Mesenchymal stem cell (in vitro differentiated cells and primary cell): ENCODE data around the gene PARD3B.

Experiments used
- DNase-seq: peaks from one replicate; pipeline ENCODE4 v3.0.0-alpha.2; 2013
- H2AFZ ChIP-seq: one replicate; pipeline ENCODE4 v1.6.1; 2013; ENCODE audit warnings: low read depth, mild to moderate bottlenecking, control low read depth, inconsistent platforms, low read length, moderate library complexity
- H2AK5ac ChIP-seq: 2 replicates; pipeline ENCODE4 v1.6.1; 2013; ENCODE audit warnings: low read length, moderate library complexity, mild to moderate bottlenecking, inconsistent platforms; ENCODE audit not compliant: severe bottlenecking
- H2BK120ac ChIP-seq: one replicate; pipeline ENCODE4 v1.6.1; 2013; ENCODE audit warnings: low read depth, mild to moderate bottlenecking, inconsistent platforms, low read length, moderate library complexity
- H2BK12ac ChIP-seq, 2 experiments: one replicate each; pipeline ENCODE4 v1.6.1; 2013; ENCODE audit warnings: inconsistent platforms in 2 of 2, low read length in 2 of 2, mild to moderate bottlenecking in 2 of 2, moderate library complexity in 2 of 2, control low read depth in 1 of 2
- H2BK15ac ChIP-seq: one replicate; pipeline ENCODE4 v1.6.1; 2013; ENCODE audit warnings: mild to moderate bottlenecking, low read depth, inconsistent platforms; ENCODE audit not compliant: poor library complexity, severe bottlenecking
- H2BK5ac ChIP-seq: 2 replicates; pipeline ENCODE4 v1.6.1; 2013; ENCODE audit warnings: low read depth, mild to moderate bottlenecking, low read length, control low read depth, inconsistent platforms; ENCODE audit not compliant: poor library complexity, severe bottlenecking
- H3K14ac ChIP-seq, 2 experiments: one replicate each; pipeline ENCODE4 v1.6.1; 2013; ENCODE audit warnings: inconsistent platforms in 2 of 2, low read length in 2 of 2, control low read depth in 1 of 2, mild to moderate bottlenecking in 1 of 2, moderate library complexity in 1 of 2
- H3K18ac ChIP-seq, 2 experiments: one replicate each; pipeline ENCODE4 v1.6.1; 2013; ENCODE audit warnings: inconsistent platforms in 2 of 2, low read length in 2 of 2, control low read depth in 1 of 2, low read depth in 1 of 2, mild to moderate bottlenecking in 1 of 2
- H3K23ac ChIP-seq, 2 experiments: one replicate each; pipeline ENCODE4 v1.6.1; 2013; ENCODE audit warnings: inconsistent platforms in 2 of 2, low read length in 2 of 2, mild to moderate bottlenecking in 2 of 2, moderate library complexity in 2 of 2, control low read depth in 1 of 2
- H3K27ac ChIP-seq: 2 replicates; pipeline ENCODE4 v1.5.1; 2013; ENCODE audit warnings: mild to moderate bottlenecking, moderate library complexity, low read length, control low read depth, inconsistent platforms; ENCODE audit not compliant: poor library complexity, severe bottlenecking
- H3K27me3 ChIP-seq, 2 experiments: 2 replicates each; pipeline versions ENCODE4 v1.6.1 to v1.7.0; 2013; ENCODE audit warnings: low read length in 2 of 2, mild to moderate bottlenecking in 2 of 2, moderate library complexity in 2 of 2, control low read depth in 1 of 2, inconsistent platforms in 1 of 2; ENCODE audit not compliant: control insufficient read depth in 1 of 2, insufficient read depth in 1 of 2
- H3K36me3 ChIP-seq, 2 experiments: 2 replicates each; pipeline versions ENCODE4 v1.6.1 to v1.7.0; 2013; ENCODE audit warnings: low read length in 2 of 2, control low read depth in 1 of 2, inconsistent platforms in 1 of 2, low read depth in 1 of 2, mild to moderate bottlenecking in 1 of 2; ENCODE audit not compliant: insufficient read depth in 2 of 2, control insufficient read depth in 1 of 2
- H3K4ac ChIP-seq, 2 experiments: one replicate each; pipeline ENCODE4 v1.6.1; 2013; ENCODE audit warnings: inconsistent platforms in 2 of 2, low read length in 2 of 2, mild to moderate bottlenecking in 2 of 2, moderate library complexity in 2 of 2, control low read depth in 1 of 2, low read depth in 1 of 2
- H3K4me1 ChIP-seq: 2 replicates; pipeline ENCODE4 v1.6.1; 2013; ENCODE audit warnings: low read depth, low read length, control low read depth; ENCODE audit not compliant: control insufficient read depth, insufficient read depth
- H3K4me2 ChIP-seq: 2 replicates; pipeline ENCODE4 v1.6.1; 2013; ENCODE audit warnings: low read length, mild to moderate bottlenecking, inconsistent platforms; ENCODE audit not compliant: poor library complexity, severe bottlenecking
- H3K4me3 ChIP-seq, 2 experiments: 2 replicates each; pipeline versions ENCODE4 v1.5.1 to v1.7.0; 2013; ENCODE audit warnings: low read length in 2 of 2, mild to moderate bottlenecking in 2 of 2, control low read depth in 1 of 2, low read depth in 1 of 2; ENCODE audit not compliant: insufficient read depth in 1 of 2
- H3K79me1 ChIP-seq: replicated peaks from 2 replicates; pipeline ENCODE4 v1.6.1; 2013; ENCODE audit warnings: mild to moderate bottlenecking, control low read depth, low read length, inconsistent platforms; ENCODE audit not compliant: poor library complexity, severe bottlenecking
- H3K9ac ChIP-seq: 2 replicates; pipeline ENCODE4 v1.7.0; 2013; ENCODE audit warnings: mild to moderate bottlenecking, low read length, moderate library complexity
- H3K9me3 ChIP-seq: 2 replicates; pipeline ENCODE4 v1.7.0; 2013; ENCODE audit warnings: mild to moderate bottlenecking, low read length; ENCODE audit not compliant: control insufficient read depth
- H4K8ac ChIP-seq: one replicate; pipeline ENCODE4 v1.6.1; 2013; ENCODE audit warnings: inconsistent platforms, mild to moderate bottlenecking, low read length, moderate library complexity
- H4K91ac ChIP-seq: one replicate; pipeline ENCODE4 v1.6.1; 2013; ENCODE audit warnings: mild to moderate bottlenecking, low read length, inconsistent platforms
- WGBS: methylation state at CpG from one replicate; pipeline ENCODE4 v1.1.7; 2013; ENCODE audit warnings: mixed read lengths; 5-methylcytosine and 5-hydroxymethylcytosine counted together

Gene PARD3B

DNA sequence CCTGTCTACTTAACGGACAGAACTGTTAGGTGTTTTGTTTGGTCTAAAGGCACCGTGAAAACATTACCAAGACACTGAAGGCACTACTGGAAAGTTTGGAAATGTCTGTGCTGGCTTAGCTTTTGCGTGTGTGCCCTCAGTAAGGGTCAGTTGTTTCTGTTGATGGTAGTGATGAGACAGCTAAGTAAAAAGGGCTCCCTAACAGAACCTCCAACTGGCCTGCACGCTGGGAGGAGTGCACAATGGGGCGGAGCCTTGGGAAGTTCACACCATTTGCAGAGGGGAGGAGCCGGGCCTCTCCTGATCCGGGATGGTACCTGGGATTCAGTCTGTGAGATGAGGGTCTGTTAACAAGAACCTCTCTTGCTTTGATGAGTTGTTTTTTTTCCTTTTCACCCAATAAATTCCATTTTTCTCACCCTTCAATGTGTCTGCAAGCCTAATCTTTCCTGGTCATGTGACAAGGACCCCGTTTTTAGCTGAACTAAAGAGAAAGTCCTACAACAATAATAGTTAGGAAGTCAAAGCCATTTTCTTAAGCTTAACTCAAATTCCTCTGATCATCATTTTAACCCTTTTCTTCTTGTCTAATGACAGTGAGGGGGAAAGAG, 368.7 kb downstream of the PARD3B start:
- Histone ChIP-seq H3K14ac (no peak overlapping the region), H4K8ac (no peak overlapping the region), H3K4me1 (no peaks in the 10 kb centered on the region), H4K91ac (no peak overlapping the region), H3K23ac (no peak overlapping the region), H3K4ac (no peak overlapping the region), H3K79me1 (peaks cover 5% of the 10 kb centered on the region), H2BK12ac (no peak overlapping the region), H3K9me3 (no peaks in the 10 kb centered on the region), H3K4me3 (no peak overlapping the region), H3K27me3 (no peaks in the 10 kb centered on the region), H2BK15ac (no peak overlapping the region), H3K18ac (no peak overlapping the region), H3K9ac (no peak overlapping the region), H2BK120ac (no peak overlapping the region), H3K4me2 (no peak overlapping the region), H2AK5ac (no peak overlapping the region), H2BK5ac (no peak overlapping the region), H3K27ac (no peak overlapping the region), H3K36me3 (no peaks in the 10 kb centered on the region), H2AFZ (no peak overlapping the region)
- DNase-seq: no peak
- WGBS: 91% methylated on average over 5 of the region's 8 CpGs

DNA sequence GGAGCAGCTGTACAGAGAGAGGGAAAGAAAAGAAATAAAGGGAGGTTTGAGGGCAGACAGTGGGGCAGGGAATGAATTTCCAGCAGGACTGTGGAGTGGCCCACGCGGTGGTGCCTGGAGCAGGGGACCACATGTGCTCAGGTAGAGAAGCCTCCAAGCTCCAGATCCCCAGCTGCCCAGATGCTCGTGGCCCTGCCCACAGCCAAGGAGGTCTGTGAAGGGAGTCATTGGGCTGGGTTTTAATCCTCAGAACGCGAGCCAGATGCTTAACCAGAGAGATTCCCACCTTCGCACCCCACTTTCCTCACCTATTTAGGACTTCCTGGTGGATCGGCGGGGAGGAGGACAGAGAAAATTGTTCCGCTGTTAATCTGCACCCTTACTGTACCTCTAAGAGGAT, 369.4 kb downstream of the PARD3B start:
- no peaks in the 10 kb centered on the region for H3K4me1 ChIP-seq
- no peak overlapping the region for H2BK12ac ChIP-seq
- no peak overlapping the region for H4K91ac ChIP-seq
- H3K27ac ChIP-seq: no peak overlapping the region
- H3K9me3 ChIP-seq: no peaks in the 10 kb centered on the region
- no peak overlapping the region for H3K4me2 ChIP-seq
- no peak overlapping the region for H3K18ac ChIP-seq
- H2BK120ac ChIP-seq: no peak overlapping the region
- H3K36me3 ChIP-seq: no peaks in the 10 kb centered on the region
- H3K9ac ChIP-seq: no peak overlapping the region
- H3K14ac ChIP-seq: no peak overlapping the region
- H3K79me1 ChIP-seq: peaks cover 5% of the 10 kb centered on the region
- DNase-seq: no peak
- H3K27me3 ChIP-seq: no peaks in the 10 kb centered on the region
- no peak overlapping the region for H3K23ac ChIP-seq
- H2AK5ac ChIP-seq: no peak overlapping the region
- WGBS: 100% methylated on average over 9 of the region's 9 CpGs
- no peak overlapping the region for H3K4ac ChIP-seq
- no peak overlapping the region for H4K8ac ChIP-seq
- no peak overlapping the region for H2BK15ac ChIP-seq
- H2BK5ac ChIP-seq: no peak overlapping the region
- H3K4me3 ChIP-seq: no peak overlapping the region
- no peak overlapping the region for H2AFZ ChIP-seq

GRCh38 chr2:204917089-204917701, 371.9 kb downstream of the PARD3B start:
- no peak overlapping the region for H3K9ac ChIP-seq
- no peak overlapping the region for H3K4me2 ChIP-seq
- H3K18ac ChIP-seq: no peak overlapping the region
- H3K27me3 ChIP-seq: no peaks in the 10 kb centered on the region
- H3K79me1 ChIP-seq: peaks cover 5% of the 10 kb centered on the region
- no peaks in the 10 kb centered on the region for H3K9me3 ChIP-seq
- no peak overlapping the region for H4K8ac ChIP-seq
- H2BK15ac ChIP-seq: no peak overlapping the region
- H2AFZ ChIP-seq: no peak overlapping the region
- H2BK5ac ChIP-seq: no peak overlapping the region
- no peak overlapping the region for H3K23ac ChIP-seq
- H3K27ac ChIP-seq: no peak overlapping the region
- H3K4ac ChIP-seq: no peak overlapping the region
- no peak overlapping the region for H2BK12ac ChIP-seq
- no peak overlapping the region for H2AK5ac ChIP-seq
- H3K4me3 ChIP-seq: no peak overlapping the region
- H3K4me1 ChIP-seq: no peaks in the 10 kb centered on the region
- no peak overlapping the region for H3K14ac ChIP-seq
- H2BK120ac ChIP-seq: no peak overlapping the region
- DNase-seq: no peak
- no peaks in the 10 kb centered on the region for H3K36me3 ChIP-seq
- 86% methylated on average over 2 of the region's 2 CpGs for WGBS
- H4K91ac ChIP-seq: no peak overlapping the region

DNA sequence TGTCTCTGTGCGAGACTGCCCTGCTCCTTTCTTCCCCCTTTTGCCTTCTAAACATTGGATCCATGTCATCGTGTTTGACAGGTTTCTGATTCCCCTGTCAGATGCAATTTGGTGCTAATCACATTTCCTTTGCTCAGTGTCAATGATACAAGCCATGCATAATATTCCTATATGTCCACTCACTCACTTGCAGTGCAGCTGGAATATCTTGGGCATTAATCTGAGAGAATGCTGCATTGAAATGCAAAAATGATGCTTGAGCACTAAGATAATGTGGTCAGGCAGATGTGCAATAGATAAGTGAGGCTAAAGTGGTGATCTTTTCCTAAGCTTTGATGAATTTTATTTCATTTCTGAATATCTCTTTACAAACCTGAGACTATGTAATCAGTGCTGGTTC, 375.5 kb downstream of the PARD3B start:
- Histone ChIP-seq H2AK5ac (no peak overlapping the region), H3K23ac (no peak overlapping the region), H2BK120ac (no peak overlapping the region), H2BK12ac (no peak overlapping the region), H3K9ac (no peak overlapping the region), H3K4ac (no peak overlapping the region), H4K91ac (no peak overlapping the region), H3K27ac (no peak overlapping the region), H3K4me2 (no peak overlapping the region), H3K36me3 (no peaks in the 10 kb centered on the region), H3K79me1 (no peaks in the 10 kb centered on the region), H3K14ac (no peak overlapping the region), H4K8ac (no peak overlapping the region), H3K9me3 (no peaks in the 10 kb centered on the region), H3K27me3 (no peaks in the 10 kb centered on the region), H2BK15ac (no peak overlapping the region), H2AFZ (no peak overlapping the region), H3K18ac (no peak overlapping the region), H3K4me3 (no peak overlapping the region), H2BK5ac (no peak overlapping the region), H3K4me1 (no peaks in the 10 kb centered on the region)
- no peak for DNase-seq
- 100% methylated on average over 2 of the region's 2 CpGs for WGBS
